ENCODE data around the gene TMEM131.

GRCh38 chr2:97995026-97995733 is 568 bp downstream of the TMEM131 start:
- TF ChIP-seq, protein P1, sequence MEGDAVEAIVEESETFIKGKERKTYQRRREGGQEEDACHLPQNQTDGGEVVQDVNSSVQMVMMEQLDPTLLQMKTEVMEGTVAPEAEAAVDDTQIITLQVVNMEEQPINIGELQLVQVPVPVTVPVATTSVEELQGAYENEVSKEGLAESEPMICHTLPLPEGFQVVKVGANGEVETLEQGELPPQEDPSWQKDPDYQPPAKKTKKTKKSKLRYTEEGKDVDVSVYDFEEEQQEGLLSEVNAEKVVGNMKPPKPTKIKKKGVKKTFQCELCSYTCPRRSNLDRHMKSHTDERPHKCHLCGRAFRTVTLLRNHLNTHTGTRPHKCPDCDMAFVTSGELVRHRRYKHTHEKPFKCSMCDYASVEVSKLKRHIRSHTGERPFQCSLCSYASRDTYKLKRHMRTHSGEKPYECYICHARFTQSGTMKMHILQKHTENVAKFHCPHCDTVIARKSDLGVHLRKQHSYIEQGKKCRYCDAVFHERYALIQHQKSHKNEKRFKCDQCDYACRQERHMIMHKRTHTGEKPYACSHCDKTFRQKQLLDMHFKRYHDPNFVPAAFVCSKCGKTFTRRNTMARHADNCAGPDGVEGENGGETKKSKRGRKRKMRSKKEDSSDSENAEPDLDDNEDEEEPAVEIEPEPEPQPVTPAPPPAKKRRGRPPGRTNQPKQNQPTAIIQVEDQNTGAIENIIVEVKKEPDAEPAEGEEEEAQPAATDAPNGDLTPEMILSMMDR (IDR thresholded peaks at IDR 0.05) = no peak
- no peak for TF ChIP-seq POLR2A (IDR thresholded peaks at IDR 0.05)
- TF ChIP-seq EP300 (IDR thresholded peaks at IDR 0.05) = peak in 1 of 2 donors; percentile 23
